ENCODE data around the gene RNU7-1. TPM values are rescaled to one million over a fixed set of nuclear protein-coding genes. Genes with fewer than 3 reads are reported as not detected.
A peak's percentile ranks its signal among the peaks of the same experiment; 100 is the strongest.

RNU7-1 gene
- total and polyA plus RNA-seq, 2 donors (not counting 1 experiment from before 2014, with no cell fraction given): not detected

GRCh38 chr12:6951551-6952120 lies 8.0 kb downstream of the RNU7-1 start:
- peak overlapping the region; percentile 88 to 98 (median 92) for H3K4me3 ChIP-seq (ENCODE audit: control extremely low read depth in 1 of 5, extremely low read depth in 1 of 5, insufficient read depth in 1 of 5, low read depth in 2 of 5, low read length in 4 of 5)
- no peaks in the 10 kb centered on the region for H3K9me3 ChIP-seq (ENCODE audit: control extremely low read depth in 1 of 3, control insufficient read depth in 2 of 3, insufficient read depth in 1 of 3, low read length in 2 of 3)
- no peak for TF ChIP-seq CTCF (IDR thresholded peaks at IDR 0.05)
- no peak for TF ChIP-seq EZH2 (IDR thresholded peaks at IDR 0.05; ENCODE audit: borderline replicate concordance, insufficient read depth, low read depth, low read length, poor library complexity, severe bottlenecking)
- peak overlapping the region; percentile 84 to 99 for H3K27ac ChIP-seq (ENCODE audit: low read length in 2 of 2)
- peaks cover 0 to 48% of the 10 kb centered on the region in 2 experiments for H3K36me3 ChIP-seq (replicated peaks in 1 of 2; ENCODE audit: control extremely low read depth in 1 of 2, control insufficient read depth in 1 of 2, extremely low read depth in 1 of 2, insufficient read depth in 2 of 2, low read length in 1 of 2)
- intact Hi-C loops (cut with micrococcal nuclease): loop anchor here (1.0 kb wide), 1 partner anchor 8 kb away; no protein-coding TSS in a partner anchor
- Mint-ChIP-seq H3K4me3 (peak overlapping the region; percentile 98), H3K9me3 (ENCODE audit: insufficient read depth) (no peaks in the 10 kb centered on the region), H3K27ac (peak overlapping the region; percentile 98), H3K27me3 (no peaks in the 10 kb centered on the region), H3K4me1 (peaks cover 86% of the 10 kb centered on the region)
- peak; percentile 35 for DNase-seq
- no peaks in the 10 kb centered on the region for H3K27me3 ChIP-seq (replicated peaks in 1 of 4; ENCODE audit: control extremely low read depth in 1 of 4, control insufficient read depth in 3 of 4, insufficient read depth in 4 of 4, low read length in 3 of 4)
- peaks cover 56% of the 10 kb centered on the region for H4K20me1 ChIP-seq (ENCODE audit: control insufficient read depth, insufficient read depth, low read length, poor library complexity, severe bottlenecking)
- peak overlapping the region; percentile 92 for H3K4me2 ChIP-seq (replicated peaks; ENCODE audit: low read depth, low read length, poor library complexity, severe bottlenecking)
- CTCF ChIA-PET: interaction anchor here (0.6 to 16.6 kb wide), 8 partner anchors 8 to 356 kb away, joined by 3 to 944 read pairs (median 6); partner anchors contain the start of genes C12orf57, RNU7-1 and SPSB2
- H3K9ac ChIP-seq (ENCODE audit: low read length): peak overlapping the region; percentile 95
- H3K4me1 ChIP-seq (ENCODE audit: control insufficient read depth in 2 of 2, insufficient read depth in 2 of 2, low read length in 2 of 2): peaks cover 71 to 76% of the 10 kb centered on the region in 2 donors
- POLR2A ChIA-PET: interaction anchor here (0.6 to 18.5 kb wide), 9 partner anchors 6 to 157 kb away, joined by 3 to 662 read pairs (median 5); partner anchors contain the start of genes C12orf57, LPCAT3, PTPN6 and RNU7-1
- 0% methylated on average over 16 of the region's 20 CpGs for WGBS (ENCODE audit: insufficient coverage)
- H2AFZ ChIP-seq (ENCODE audit: insufficient read depth, low read depth, low read length, poor library complexity, severe bottlenecking): peak overlapping the region; percentile 53
- H3K79me2 ChIP-seq (ENCODE audit: control insufficient read depth, insufficient read depth, low read length): peaks cover 72% of the 10 kb centered on the region
- no peak for ATAC-seq (ENCODE audit: low read depth)

Data from B cell (primary cell).